HCEC 1CT (cell line): ENCODE measurements around the gene ALPP.
"Not testable (repeated sequence)": the region's sequence is repeated elsewhere in the genome, so short reads cannot be mapped to it uniquely, and the experiment has no call there.

Experiments
- DNase-seq: peaks from one replicate; pipeline ENCODE4 v3.0.0-alpha.2; 2017

ALPP gene

DNA sequence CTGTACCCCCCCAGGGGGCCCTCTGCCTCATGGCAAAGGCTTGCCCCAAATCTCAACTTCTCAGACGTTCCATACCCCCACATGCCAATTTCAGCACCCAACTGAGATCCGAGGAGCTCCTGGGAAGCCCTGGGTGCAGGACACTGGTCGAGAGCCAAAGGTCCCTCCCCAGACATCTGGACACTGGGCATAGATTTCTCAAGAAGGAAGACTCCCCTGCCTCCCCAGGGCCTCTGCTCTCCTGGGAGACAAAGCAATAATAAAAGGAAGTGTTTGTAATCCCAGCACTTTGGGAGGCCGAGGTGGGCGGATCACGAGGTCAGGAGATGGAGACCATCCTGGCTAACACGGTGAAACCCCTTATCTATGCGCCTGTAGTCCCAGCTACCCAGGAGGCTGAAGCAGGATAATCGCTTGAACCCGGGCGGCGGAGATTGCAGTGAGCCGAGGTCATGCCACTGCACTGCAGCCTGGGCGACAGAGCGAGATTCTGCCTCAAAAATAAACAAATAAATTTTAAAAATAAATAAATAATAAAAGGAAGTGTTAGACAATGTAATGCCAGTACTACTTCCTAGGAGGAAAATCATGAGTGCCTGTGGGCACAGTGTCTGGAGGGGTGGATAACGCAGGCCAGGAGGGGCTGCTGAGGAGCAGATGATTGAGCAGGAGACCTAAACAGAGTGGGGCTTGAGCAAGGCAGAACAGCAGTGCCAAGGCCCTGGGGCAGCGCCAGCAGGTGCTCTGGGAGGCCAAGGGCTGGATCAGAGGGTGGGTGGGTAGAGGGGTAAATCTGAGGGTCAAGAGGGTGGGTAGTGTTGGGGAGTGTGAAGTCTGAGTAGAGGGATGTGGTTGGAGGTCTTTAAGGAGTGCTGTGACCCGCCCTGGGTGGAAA is 4.0 kb downstream of the ALPP start:
- no peak for DNase-seq

DNA sequence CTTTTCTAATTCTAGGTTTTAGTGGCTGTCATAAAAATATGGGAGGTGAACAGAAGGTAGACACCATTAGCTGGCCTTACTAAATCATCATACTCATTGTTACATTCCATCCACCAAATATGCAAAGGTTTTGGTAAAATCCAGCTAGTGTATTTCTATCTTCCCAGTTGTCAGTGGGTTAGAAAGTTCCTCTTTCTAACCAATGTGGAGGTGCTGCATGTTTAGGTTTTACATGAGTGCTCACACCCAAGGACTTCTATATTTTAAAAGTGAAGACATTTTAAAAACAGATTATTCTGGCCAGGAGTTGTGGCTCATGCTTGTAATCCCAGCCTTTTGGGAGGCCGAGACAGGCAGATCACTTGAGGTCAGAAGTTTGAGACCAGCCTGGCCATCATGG is 5.9 kb downstream of the ALPP start:
- DNase-seq, result no peak

DNA sequence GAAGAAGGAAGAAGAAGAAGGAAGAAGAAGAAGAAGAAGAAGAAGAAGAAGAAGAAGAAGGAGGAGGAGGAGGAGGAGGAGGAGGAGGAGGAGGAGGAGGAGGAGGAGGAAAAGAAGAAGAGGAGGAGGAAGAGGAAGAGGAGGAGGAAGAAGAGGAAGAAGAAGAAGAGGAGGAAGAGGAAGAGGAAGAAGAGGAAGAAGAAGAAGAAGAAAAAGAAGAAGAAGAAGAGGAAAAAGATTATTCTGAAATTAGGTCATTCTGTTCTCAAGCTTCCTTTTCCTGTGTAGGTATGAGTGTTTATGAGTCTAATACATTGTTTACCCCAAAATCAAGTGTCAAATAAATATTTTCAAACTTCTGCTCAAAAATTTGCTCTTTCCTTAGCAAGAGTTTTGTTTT is 6.5 kb downstream of the ALPP start:
- not testable (repeated sequence) for DNase-seq

DNA sequence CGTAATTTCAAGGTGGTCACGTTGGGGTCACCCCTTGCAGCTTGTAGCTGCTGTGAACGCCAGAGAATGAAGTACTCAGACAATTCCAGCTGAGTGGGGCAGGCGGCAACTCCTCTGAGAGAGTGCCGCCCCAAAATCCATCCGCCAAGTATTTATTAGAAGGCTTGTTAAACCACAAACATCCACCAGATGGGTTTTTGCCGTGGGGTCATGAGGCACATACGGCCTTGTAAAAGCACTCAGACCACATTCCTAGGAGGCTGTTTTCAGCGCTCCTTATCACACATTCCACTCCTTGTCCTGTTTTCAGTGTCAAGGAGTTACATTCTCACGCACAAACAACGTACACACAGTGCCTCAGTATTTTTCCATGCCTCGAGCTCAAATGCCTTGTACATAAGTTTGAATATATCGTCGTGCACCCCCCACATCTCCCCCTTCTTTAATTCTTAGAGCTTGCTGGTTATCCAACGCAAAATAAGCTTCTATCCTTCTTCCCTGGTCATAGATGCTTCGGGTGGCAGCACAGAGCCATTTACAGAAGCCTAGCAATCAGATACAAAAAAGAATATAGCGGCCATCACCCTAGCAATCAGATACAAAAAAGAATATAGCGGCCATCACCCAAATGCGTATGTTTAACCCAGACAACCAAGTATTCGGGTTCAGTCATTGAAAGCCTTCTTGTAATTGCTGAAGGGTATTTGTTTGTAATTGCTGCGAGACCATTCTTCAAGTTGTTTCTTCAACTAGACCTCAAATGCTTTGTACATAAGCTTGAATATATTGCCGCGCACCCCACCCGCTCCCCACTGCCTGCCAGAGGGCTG is 7.3 kb downstream of the ALPP start:
- peak; percentile 55 for DNase-seq

DNA sequence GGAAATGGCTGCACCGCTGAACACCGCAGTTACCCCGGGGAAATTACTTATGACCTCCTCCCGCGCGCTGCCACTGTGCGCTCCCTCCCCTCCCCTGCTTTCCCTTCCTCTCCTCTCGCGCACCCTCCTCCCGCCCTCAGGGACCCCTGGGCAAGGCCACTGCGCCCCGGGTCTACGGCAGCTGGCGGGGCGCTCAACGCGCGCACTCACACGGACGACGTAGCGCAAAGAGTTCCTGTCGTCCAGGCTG is 7.9 kb downstream of the ALPP start:
- no peak for DNase-seq

DNA sequence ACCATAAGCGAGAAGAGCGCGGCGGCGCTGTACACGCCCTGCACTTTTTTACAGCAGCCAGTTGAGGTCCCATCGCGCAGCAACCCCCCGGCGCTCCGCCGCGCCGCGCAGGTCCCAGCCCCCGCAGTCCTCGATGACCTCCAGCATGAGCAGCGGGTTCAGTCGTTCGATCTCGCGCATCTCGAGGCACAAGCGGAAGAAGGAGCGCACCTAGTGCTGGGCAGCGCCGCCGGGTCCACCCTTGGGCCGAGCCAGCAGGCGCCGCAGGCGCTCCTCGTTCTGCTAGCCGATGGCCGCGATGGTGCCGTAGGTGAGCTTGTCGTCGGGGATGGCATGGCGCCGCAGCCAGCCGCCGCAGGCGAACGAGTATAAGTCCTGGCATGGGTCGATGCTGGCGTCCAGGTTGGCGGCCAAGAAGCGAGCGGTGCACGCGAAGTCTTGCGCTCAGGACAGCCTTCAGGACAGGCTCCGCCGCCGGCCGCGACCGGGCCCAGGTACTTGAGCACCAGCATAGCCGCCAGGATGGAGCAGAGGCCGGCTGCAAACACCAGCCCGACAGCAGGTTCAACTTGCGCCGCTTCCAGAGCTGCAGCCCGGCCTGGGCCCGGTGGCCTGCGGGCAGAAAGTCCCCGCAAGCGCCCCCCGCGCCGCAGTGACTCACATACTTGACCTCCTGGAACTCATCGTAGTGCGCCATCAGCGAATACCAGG is 8.3 kb downstream of the ALPP start:
- DNase-seq, result no peak

DNA sequence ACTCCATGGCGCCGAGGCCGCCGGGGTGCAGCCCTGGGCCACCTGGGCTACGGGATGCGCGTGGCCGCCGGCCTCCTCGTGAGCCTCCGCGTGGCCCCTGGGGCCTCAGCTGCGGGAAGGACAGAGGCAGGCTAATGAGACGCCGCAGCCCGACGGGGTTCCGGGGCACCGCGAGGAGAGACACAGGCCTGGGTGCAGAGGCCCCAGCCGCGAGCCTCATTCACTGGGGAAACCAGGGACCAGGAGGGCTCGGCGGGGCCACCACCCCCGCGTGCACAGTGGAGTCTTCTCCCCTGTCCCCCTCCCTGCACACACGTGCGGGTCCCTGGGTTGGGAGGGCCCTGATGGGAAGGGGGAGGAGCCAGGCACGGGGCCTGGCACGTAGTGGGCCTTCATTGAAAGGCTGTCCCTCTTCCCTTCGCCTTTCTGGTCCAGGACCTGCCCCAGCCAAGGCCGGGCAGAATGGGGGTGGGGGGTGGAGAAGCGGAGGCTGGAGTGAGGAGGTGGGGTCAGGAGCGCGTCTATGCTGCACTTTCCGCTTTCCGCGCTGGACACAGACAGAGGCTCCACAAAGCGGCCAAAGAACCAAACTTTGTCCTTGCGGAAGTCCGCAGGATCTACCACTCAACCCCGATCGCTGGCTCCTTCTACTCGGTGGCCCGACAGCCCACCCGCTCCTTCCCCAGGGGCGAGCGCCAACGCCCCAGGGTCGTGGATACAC is 9.1 kb downstream of the ALPP start:
- no peak for DNase-seq

DNA sequence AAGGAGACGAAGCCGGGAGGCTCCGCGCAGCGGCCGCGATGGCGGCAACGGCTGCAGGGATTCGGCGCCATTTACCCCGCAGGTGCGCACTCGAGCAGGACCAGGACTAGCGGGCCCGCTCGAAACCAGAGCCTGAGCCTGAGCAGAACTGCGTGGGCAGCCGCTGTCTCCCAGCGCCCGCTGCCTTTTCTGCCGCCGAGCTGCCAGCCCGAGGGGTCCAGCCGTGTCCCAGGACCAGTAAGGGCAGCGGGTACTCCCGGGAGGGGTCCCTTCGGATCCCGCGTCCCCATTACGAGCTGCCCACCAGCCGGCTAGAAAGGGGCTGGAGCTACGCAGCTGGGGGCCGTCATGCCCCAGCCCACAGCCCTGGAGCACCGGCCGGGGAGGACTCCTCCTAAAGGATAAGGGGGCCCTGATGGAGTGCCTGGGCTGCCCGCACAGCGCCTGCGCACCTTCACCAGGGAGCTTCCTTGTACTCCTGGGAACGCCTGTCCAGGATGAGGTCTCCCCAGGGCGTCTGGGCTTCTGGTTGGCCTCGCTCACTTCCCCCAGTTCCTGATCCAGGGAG is 9.9 kb downstream of the ALPP start:
- DNase-seq, result no peak

DNA sequence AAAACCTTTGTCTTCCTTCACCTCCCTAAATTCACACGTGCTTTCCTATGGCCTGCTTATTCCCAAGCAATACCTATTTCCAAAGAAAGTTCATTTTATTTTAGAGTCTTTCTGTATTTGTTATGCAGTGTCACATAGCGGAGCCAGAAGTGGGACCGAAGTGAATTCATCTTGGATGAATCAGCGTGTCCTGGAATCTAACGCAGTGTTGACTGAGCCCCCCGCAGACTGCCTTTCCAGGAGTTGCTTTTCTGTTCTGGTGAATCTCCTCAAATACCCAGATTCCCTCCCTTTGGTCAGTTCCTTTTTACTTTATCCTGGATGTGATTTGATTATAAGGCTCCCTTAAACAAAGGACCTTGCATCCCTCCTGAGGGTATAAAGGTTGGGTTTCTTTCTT is 10.8 kb downstream of the ALPP start:
- peak; percentile 2 for DNase-seq

DNA sequence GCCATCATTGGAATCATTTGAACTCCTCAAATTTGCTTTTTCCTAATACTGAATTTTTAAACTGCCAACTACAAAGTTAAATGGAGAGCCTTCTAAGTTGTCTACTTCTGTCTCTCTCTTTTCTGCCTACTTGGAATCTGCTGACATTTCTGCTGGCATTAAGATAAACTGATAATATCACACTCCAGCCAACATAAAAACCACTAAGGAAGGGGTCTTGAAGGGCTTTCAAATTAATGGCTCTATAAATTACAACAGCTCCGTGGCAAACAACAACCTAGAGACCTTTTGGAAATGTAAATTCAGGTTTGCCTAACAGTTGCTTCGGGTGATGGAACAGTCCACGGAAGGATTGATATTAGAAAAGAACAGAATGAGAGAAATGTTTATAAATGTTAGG is 12.1 kb downstream of the ALPP start:
- no peak for DNase-seq

DNA sequence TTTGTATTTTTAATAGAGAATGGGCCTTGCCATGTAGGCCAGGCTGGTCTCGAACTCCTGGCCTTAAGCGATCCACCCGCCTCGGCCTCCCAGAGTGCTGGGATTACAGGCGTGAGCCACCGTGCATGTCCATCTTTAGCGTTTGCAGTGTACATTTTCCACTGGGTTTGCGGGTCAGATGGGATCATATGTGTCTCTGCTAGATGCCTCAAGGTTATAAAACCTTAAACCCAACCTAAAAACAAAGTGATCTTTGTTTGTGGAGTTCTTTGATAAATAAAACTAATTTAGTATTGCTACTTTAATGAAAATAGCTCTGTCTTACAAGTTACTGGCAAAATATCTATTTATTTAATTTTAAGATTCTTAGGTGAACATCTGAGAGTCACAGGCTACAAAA is 15.0 kb downstream of the ALPP start:
- no peak for DNase-seq

DNA sequence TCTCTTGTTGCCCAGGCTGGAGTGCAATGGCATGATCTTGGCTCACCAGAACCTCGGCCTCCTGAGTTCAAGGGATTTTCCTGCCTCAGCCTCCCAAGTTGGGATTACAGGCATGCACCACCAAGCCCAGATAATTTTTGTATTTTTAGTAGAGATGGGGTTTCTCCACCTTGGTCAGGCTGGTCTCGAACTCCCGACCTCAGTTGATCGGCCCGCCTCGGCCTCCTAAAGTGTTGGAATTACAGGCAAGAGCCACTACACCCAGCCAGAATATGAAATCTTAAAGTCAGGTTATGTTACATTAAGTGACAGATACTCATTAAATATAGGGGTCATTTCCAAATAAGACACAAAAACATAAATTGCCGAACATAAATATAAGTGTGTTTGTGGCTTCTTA is 15.9 kb downstream of the ALPP start:
- DNase-seq, result not testable (repeated sequence)

DNA sequence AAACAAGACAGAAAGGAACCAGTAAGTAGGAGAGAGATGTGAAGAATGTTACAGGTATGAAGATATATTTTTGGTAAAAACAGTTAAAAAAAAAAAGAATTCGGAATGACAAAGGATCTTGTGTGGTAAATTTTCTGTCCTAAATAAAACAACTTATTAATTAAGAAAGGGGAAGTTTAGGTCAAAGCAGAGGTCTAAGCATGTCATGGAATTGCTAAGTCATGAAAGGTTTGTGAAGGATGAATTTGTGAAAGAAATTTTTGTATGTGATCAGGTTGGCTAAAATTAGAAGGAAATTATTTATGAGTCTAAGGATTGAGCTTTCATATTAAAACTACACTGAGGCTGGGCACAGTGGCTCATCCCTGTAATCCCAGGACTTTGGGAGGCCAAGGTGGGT is 17.0 kb downstream of the ALPP start:
- DNase-seq, result no peak

DNA sequence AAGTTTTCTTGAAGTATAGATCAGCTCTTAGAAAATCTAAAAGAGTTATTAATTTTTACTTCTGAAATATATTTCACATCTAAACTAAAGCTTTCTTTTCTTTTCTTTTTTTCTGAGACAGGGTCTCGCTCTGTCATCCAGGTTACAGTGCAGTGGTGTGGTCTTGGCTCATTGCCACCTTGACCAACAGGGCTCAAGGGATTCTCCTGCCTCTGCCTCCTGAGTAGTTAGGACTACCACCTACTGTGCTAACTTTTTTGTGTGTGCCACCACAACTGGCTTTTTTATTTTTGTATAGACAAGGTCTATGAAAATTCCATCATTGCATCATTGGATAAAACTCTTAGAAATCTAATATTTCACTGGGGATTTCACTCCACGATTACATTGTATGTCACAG is 18.1 kb downstream of the ALPP start:
- no peak for DNase-seq

DNA sequence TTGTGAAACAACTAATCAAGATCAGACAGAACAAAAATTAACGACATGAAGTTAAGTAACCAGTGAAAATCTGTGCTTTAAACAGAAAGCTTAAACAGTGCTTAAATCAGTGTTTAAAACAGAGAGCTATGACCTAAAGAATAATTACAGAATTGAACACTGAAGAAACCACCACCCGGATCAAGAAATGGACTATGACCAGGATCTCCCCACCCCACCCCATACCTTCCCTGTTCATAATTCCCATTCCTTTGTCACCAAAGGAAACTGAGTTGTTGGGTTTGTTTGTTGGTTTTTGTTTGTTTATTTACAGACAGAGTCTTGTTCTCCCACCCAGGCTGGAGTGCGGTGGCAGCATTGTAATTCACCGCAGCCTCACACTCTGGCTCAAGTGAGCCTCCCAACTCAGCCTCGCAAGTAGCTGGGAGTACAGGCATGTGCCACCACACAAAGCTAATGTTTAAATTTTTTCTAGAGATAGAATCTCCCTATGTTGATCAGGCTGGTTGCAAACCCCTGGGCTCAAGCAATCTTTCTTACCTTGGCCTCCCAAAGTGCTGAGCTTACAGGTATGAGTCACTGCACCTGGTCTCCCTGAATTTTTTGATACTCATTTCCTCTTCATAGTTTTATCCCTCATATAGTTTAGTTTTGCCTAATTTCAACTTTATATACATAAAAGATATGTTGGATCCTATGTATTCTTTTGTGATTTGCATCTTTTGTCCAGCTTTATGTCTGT is 19.9 kb downstream of the ALPP start:
- DNase-seq, result no peak

DNA sequence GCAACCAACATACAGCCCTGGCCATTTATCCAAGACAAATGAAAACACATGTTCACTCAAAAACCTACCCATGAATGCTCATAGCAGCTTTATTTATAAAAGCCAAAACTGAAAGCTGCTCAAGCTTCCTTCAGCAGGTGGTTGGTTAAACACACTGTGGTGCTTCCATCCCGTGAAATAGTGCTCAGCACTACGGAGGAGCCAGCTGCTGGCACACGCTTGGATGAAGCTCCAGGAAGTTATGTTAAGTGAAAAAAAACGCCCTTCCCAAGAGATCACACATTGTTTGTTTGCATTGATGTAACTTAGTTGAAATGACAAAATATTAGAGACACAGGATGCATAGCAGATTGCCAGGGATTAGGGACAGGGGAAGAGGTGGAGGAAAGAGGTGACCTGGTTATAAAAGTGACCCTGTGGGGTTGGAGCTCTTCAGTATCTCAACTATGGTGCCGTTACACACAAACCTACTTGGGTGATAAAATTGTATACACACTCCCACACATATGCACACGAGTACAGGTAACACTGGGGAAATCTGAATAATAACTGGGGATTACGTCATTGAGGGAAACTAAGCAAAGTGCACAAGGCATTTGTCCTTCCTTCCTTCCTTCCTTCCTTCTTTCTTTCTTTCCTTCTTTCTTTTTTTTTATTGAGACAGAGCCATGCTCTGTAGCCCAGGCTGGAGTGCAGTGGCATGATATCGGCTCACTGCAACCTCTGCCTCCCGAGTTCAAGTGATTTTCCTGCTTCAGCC is 21.9 kb downstream of the ALPP start:
- no peak for DNase-seq

DNA sequence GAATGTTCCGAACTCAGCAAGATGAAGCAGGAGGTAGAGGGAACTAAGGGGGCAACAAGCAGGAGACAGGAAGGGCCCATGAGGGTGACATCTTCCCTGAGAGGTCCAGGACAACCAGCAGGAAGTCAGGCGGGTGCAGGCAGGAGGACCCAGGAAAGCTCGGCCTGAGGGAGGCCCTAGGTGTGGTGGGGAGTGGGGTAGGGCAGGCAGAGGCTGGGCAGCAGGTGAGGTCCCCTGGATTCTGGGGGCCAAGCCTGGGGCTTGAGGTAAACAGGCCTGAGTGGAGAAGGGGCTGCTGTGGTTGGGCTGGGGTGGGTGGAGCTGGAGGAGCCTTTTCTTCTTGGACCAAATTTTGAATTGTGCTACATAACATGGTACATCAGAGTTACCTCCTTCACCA is 24.0 kb downstream of the ALPP start:
- DNase-seq, result no peak

DNA sequence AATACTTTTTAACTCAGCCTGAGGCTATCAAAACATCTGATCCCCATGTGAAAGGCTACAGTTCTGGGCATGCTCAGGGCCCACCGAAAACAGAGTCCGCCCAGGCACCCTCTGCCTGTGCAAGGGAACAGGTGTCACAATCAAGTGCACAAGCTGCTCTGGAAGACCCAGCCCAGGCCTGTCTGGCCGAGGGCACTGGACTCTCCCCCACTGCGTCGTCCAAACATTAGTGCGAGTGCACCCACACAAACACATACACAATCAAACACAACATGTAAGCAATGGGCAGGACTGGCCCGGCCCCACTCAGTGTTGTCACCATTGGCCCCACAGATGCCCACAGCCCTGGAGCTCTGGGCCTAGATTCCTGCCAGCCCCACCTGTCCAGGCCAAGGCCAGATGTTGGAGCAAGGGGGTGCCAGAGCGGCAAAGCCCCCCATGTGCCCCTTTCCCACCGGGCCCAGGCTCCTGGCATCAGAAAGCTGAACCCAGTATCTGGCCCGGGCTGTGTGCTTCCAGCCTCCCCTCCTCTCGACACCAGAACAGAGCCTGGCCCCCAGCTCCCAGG is 27.5 kb downstream of the ALPP start:
- DNase-seq, result no peak

DNA sequence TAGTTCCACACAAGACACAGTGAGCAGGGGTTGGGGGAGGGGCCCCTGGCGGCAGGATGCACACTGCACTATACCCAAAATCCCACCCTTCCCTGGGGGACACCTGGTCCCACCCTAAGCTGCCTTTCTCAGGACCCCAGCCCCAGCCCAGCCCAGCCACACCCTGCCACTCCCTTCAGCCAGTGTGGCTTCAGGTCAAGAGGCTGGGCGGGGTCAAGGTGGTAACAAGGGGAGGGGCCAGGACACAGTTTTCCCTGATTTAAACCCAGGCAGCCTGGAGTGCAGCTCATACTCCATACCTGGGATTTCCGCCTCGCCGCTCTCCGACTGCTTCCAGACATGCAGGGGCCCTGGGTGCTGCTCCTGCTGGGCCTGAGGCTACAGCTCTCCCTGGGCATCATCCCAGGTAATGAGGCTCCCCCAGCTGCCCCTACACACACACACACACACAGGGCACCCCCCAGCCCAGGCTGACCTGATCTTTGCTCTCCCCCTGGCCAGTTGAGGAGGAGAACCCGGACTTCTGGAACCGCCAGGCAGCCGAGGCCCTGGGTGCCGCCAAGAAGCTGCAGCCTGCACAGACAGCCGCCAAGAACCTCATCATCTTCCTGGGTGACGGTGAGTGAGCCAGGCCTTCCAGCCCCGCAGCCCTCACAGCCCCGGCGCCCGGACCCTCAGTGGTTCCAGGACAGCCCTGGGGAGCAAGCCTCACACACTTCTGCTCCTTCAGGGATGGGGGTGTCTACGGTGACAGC is 28.2 kb downstream of the ALPP start, which contains the start of gene ALPG:
Gene ALPG (plus strand): TSS at position 289 of the 755 bp plus-strand sequence. CDS start 51 bp downstream, at position 340.
- DNase-seq, result no peak
